IPS-20b (cell line): ENCODE data around the gene CAMK1D.

Source experiments
- H3K27ac ChIP-seq: one replicate; pipeline ENCODE4 v1.5.1; 2013; ENCODE audit warnings: low read length
- H3K27me3 ChIP-seq: 2 replicates; pipeline ENCODE4 v1.6.1; 2013; ENCODE audit warnings: mild to moderate bottlenecking, low read length, inconsistent platforms; ENCODE audit not compliant: insufficient read depth
- H3K36me3 ChIP-seq: 2 replicates; pipeline ENCODE4 v1.6.1; 2013; ENCODE audit warnings: low read depth, mild to moderate bottlenecking, inconsistent platforms, low read length, moderate library complexity; ENCODE audit not compliant: insufficient read depth
- H3K4me1 ChIP-seq: 2 replicates; pipeline ENCODE4 v1.6.1; 2013; ENCODE audit warnings: mild to moderate bottlenecking, control low read depth, inconsistent platforms, low read length, moderate library complexity; ENCODE audit not compliant: insufficient read depth
- H3K4me3 ChIP-seq: 2 replicates; pipeline ENCODE4 v1.5.1; 2013; ENCODE audit warnings: mild to moderate bottlenecking, low read length, inconsistent platforms
- H3K9ac ChIP-seq: 2 replicates; pipeline ENCODE4 v1.6.1; 2013; ENCODE audit warnings: low read depth, mild to moderate bottlenecking, inconsistent platforms, low read length, moderate library complexity
- H3K9me3 ChIP-seq: 2 replicates; pipeline ENCODE4 v1.6.1; 2013; ENCODE audit warnings: mild to moderate bottlenecking, low read depth, low read length, inconsistent platforms; ENCODE audit not compliant: insufficient read depth

The CAMK1D gene

GRCh38 chr10:12509016-12509793, 159.9 kb downstream of the CAMK1D start:
- Histone ChIP-seq H3K4me3 (no peak overlapping the region), H3K4me1 (no peaks in the 10 kb centered on the region), H3K36me3 (no peaks in the 10 kb centered on the region), H3K27me3 (no peaks in the 10 kb centered on the region), H3K9me3 (no peaks in the 10 kb centered on the region), H3K9ac (no peak overlapping the region), H3K27ac (no peak overlapping the region)

GRCh38 chr10:12509794-12510100, 160.4 kb downstream of the CAMK1D start:
- Histone ChIP-seq H3K4me1 (no peaks in the 10 kb centered on the region), H3K27ac (no peak overlapping the region), H3K36me3 (no peaks in the 10 kb centered on the region), H3K4me3 (no peak overlapping the region), H3K9ac (no peak overlapping the region), H3K27me3 (no peaks in the 10 kb centered on the region), H3K9me3 (no peaks in the 10 kb centered on the region)

GRCh38 chr10:12510501-12510941, 161.2 kb downstream of the CAMK1D start:
- H3K4me1 ChIP-seq: no peaks in the 10 kb centered on the region
- H3K4me3 ChIP-seq: no peak overlapping the region
- H3K27me3 ChIP-seq: no peaks in the 10 kb centered on the region
- no peaks in the 10 kb centered on the region for H3K9me3 ChIP-seq
- H3K36me3 ChIP-seq: no peaks in the 10 kb centered on the region
- no peak overlapping the region for H3K9ac ChIP-seq
- no peak overlapping the region for H3K27ac ChIP-seq

GRCh38 chr10:12510984-12511383, 161.6 kb downstream of the CAMK1D start:
- H3K36me3 ChIP-seq: no peaks in the 10 kb centered on the region
- H3K9ac ChIP-seq: no peak overlapping the region
- no peaks in the 10 kb centered on the region for H3K27me3 ChIP-seq
- no peak overlapping the region for H3K4me3 ChIP-seq
- H3K4me1 ChIP-seq: no peaks in the 10 kb centered on the region
- H3K27ac ChIP-seq: no peak overlapping the region
- H3K9me3 ChIP-seq: no peaks in the 10 kb centered on the region

GRCh38 chr10:12511651-12512050, 162.3 kb downstream of the CAMK1D start:
- Histone ChIP-seq H3K9ac (no peak overlapping the region), H3K9me3 (no peaks in the 10 kb centered on the region), H3K4me3 (no peak overlapping the region), H3K36me3 (no peaks in the 10 kb centered on the region), H3K4me1 (no peaks in the 10 kb centered on the region), H3K27me3 (no peaks in the 10 kb centered on the region), H3K27ac (no peak overlapping the region)

- H3K4me1 ChIP-seq: no peaks in the 10 kb centered on the region
- no peaks in the 10 kb centered on the region for H3K9me3 ChIP-seq
- H3K27me3 ChIP-seq: no peaks in the 10 kb centered on the region
- H3K27ac ChIP-seq: no peak overlapping the region
- no peak overlapping the region for H3K9ac ChIP-seq
- no peaks in the 10 kb centered on the region for H3K36me3 ChIP-seq
- no peak overlapping the region for H3K4me3 ChIP-seq
These were observed 163.1 kb downstream of the CAMK1D start for GRCh38 chr10:12512332-12513002.

GRCh38 chr10:12513003-12513365, 163.6 kb downstream of the CAMK1D start:
- H3K4me3 ChIP-seq: no peak overlapping the region
- no peaks in the 10 kb centered on the region for H3K36me3 ChIP-seq
- H3K4me1 ChIP-seq: no peaks in the 10 kb centered on the region
- H3K9ac ChIP-seq: no peak overlapping the region
- no peak overlapping the region for H3K27ac ChIP-seq
- no peaks in the 10 kb centered on the region for H3K9me3 ChIP-seq
- no peaks in the 10 kb centered on the region for H3K27me3 ChIP-seq

GRCh38 chr10:12513775-12514673, 164.7 kb downstream of the CAMK1D start:
- H3K4me1 ChIP-seq: no peaks in the 10 kb centered on the region
- H3K4me3 ChIP-seq: no peak overlapping the region
- no peaks in the 10 kb centered on the region for H3K27me3 ChIP-seq
- H3K27ac ChIP-seq: no peak overlapping the region
- no peaks in the 10 kb centered on the region for H3K36me3 ChIP-seq
- no peaks in the 10 kb centered on the region for H3K9me3 ChIP-seq
- no peak overlapping the region for H3K9ac ChIP-seq

GRCh38 chr10:12518024-12518423, 168.7 kb downstream of the CAMK1D start:
- no peak overlapping the region for H3K4me3 ChIP-seq
- H3K9me3 ChIP-seq: peaks cover 7% of the 10 kb centered on the region
- H3K27me3 ChIP-seq: no peaks in the 10 kb centered on the region
- H3K27ac ChIP-seq: no peak overlapping the region
- no peaks in the 10 kb centered on the region for H3K4me1 ChIP-seq
- no peak overlapping the region for H3K9ac ChIP-seq
- H3K36me3 ChIP-seq: no peaks in the 10 kb centered on the region

- Histone ChIP-seq H3K27me3 (no peaks in the 10 kb centered on the region), H3K9ac (no peak overlapping the region), H3K9me3 (peaks cover 19% of the 10 kb centered on the region), H3K4me1 (no peaks in the 10 kb centered on the region), H3K36me3 (no peaks in the 10 kb centered on the region), H3K4me3 (no peak overlapping the region), H3K27ac (no peak overlapping the region)
These were observed 172.1 kb downstream of the CAMK1D start for GRCh38 chr10:12521423-12521822.

GRCh38 chr10:12526311-12526710, 177.0 kb downstream of the CAMK1D start:
- H3K4me3 ChIP-seq: no peak overlapping the region
- no peaks in the 10 kb centered on the region for H3K4me1 ChIP-seq
- no peaks in the 10 kb centered on the region for H3K36me3 ChIP-seq
- no peak overlapping the region for H3K9ac ChIP-seq
- H3K27me3 ChIP-seq: no peaks in the 10 kb centered on the region
- no peak overlapping the region for H3K27ac ChIP-seq
- peaks cover 19% of the 10 kb centered on the region for H3K9me3 ChIP-seq
